NT2/D1 (cell line): ENCODE results near the gene LARGE2.

Experiments used
- DNase-seq: peaks from one replicate; pipeline ENCODE4 v3.0.0-alpha.2; 2011; ENCODE audit warnings: low read depth, low spot score
- H3K27me3 ChIP-seq: 2 replicates; pipeline ENCODE4 v1.6.0; 2011; ENCODE audit warnings: mild to moderate bottlenecking; ENCODE audit not compliant: insufficient read length, insufficient read depth
- H3K36me3 ChIP-seq: 2 replicates; pipeline ENCODE4 v1.6.1; 2011; ENCODE audit warnings: mild to moderate bottlenecking, low read length, mixed read lengths; ENCODE audit not compliant: insufficient read depth, insufficient read length
- H3K4me1 ChIP-seq: 2 replicates; pipeline ENCODE4 v1.5.1; 2011; ENCODE audit not compliant: insufficient read depth, insufficient read length
- H3K4me3 ChIP-seq: 2 replicates; pipeline ENCODE4 v1.5.1; 2011; ENCODE audit warnings: low read depth; ENCODE audit not compliant: insufficient read length
- H3K9ac ChIP-seq: 2 replicates; pipeline ENCODE4 v1.6.0; 2011; ENCODE audit warnings: low read depth; ENCODE audit not compliant: insufficient read length
- H3K9me3 ChIP-seq: 2 replicates; pipeline ENCODE4 v1.5.1; 2011; ENCODE audit warnings: mild to moderate bottlenecking, low read length; ENCODE audit not compliant: insufficient read depth
- SUZ12 ChIP-seq: IDR thresholded peaks from 2 replicates; pipeline ENCODE4 v1.6.1; 2011; ENCODE audit not compliant: insufficient read length, insufficient read depth; ENCODE audit errors: extremely low read depth
- YY1 ChIP-seq: IDR thresholded peaks from 2 replicates; pipeline ENCODE4 v1.6.1; 2011; ENCODE audit not compliant: insufficient read length, insufficient read depth
- ZNF274 ChIP-seq: IDR thresholded peaks from 2 replicates; pipeline ENCODE4 v1.6.1; 2011; ENCODE audit warnings: mild to moderate bottlenecking, low read depth, low read length

Gene LARGE2

DNA sequence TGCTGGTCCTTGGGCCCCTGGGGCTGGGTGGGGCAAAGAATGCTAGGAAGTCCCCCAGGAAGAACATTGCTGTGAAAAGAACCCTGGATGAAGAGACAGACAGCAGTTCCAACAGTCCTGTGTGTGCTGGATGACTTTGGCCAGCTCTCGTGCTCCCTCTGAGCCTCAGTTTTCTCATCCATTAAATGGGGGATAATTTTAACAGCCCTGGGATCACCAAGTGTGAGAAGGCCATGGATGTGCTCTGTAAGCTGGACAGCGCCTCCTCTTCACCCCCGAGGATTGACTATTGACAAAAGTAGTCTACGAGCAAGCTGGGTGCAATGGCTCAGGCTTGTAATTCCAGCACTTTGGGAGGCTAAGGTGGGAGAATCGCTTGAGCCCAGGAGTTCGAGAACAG is 2.5 kb downstream of the LARGE2 start:
- Histone ChIP-seq H3K4me1 (peaks cover 20% of the 10 kb centered on the region), H3K36me3 (peaks cover 24% of the 10 kb centered on the region), H3K9ac (no peak overlapping the region), H3K9me3 (no peaks in the 10 kb centered on the region), H3K4me3 (no peak overlapping the region), H3K27me3 (peaks cover 25% of the 10 kb centered on the region)
- DNase-seq, result no peak
- no peak for TF ChIP-seq SUZ12
- no peak for TF ChIP-seq ZNF274
- no peak for TF ChIP-seq YY1

DNA sequence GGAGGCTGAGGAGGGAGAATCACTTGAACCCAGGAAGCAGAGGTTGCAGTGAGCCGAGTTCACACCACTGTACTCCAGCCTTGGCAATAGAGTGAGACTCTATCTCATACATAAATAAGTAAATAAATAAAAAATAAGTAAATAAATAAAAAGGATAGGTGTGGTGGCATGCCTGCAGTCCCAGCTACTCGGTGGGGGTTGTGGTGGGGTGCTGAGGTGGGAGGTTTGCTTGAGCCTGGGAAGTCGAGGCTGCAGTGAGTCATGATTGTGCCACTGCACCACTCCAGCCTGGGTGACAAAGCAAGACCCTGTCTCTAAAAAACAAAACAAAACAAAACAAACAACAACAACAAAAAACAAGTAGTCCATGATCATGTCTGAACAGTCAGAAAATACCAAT is 3.1 kb downstream of the LARGE2 start:
- no peak for TF ChIP-seq YY1
- TF ChIP-seq ZNF274, result no peak
- TF ChIP-seq SUZ12, result no peak
- no peaks in the 10 kb centered on the region for H3K9me3 ChIP-seq
- peaks cover 29% of the 10 kb centered on the region for H3K36me3 ChIP-seq
- no peak for DNase-seq
- no peak overlapping the region for H3K4me3 ChIP-seq
- peaks cover 21% of the 10 kb centered on the region for H3K27me3 ChIP-seq
- H3K9ac ChIP-seq, result no peak overlapping the region
- peaks cover 17% of the 10 kb centered on the region for H3K4me1 ChIP-seq

DNA sequence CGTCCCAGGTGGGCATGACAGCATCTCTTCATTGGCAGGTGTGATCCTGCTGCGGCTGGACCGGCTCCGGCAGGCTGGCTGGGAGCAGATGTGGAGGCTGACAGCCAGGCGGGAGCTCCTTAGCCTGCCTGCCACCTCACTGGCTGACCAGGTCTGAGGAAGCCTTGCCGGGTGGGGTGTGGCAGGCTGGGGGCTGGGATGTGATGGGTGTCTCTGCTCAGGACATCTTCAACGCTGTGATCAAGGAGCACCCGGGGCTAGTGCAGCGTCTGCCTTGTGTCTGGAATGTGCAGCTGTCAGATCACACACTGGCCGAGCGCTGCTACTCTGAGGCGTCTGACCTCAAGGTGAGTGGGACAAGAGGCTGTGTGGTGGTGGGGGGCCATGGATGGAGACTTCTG is 3.5 kb downstream of the LARGE2 start:
- Histone ChIP-seq H3K9me3 (no peaks in the 10 kb centered on the region), H3K27me3 (peaks cover 17% of the 10 kb centered on the region), H3K9ac (no peak overlapping the region), H3K4me3 (no peak overlapping the region), H3K4me1 (peaks cover 15% of the 10 kb centered on the region), H3K36me3 (peaks cover 30% of the 10 kb centered on the region)
- TF ChIP-seq YY1 (no peak), ZNF274 (no peak), SUZ12 (no peak)
- no peak for DNase-seq

DNA sequence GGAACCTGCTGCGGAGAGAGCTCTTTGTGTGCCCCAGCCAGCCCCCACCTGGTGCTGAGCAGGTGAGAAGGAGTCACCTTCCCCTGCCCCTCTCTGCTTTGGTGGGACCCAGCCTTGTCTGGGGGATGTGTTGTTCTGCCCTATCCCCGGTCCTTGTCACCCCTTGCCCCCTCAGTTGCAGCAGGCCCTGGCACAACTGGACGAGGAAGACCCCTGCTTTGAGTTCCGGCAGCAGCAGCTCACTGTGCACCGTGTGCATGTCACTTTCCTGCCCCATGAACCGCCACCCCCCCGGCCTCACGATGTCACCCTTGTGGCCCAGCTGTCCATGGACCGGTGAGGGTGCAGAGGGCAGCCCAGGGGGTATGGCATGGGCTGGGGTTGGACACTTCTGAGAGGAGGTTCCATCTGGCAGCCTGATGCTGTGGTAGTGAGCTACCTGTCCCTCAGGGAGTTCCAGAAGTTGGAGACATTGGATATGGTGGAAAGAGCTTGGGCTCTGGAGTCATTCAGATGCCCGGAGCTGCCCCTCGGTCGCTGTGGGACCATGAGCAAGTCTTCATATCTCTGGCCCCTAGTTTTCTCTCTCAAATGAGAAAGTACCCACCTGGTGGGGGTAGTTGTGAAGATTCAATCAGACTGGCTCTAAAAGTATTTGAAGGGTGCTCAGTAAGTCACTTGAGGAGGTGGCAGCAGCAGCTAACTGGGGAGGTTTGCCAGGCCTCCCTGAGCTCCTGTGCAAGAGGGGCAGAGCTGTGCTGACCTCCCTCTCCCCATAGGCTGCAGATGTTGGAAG is 4.3 kb downstream of the LARGE2 start:
- H3K36me3 ChIP-seq, result peaks cover 32% of the 10 kb centered on the region
- peaks cover 11% of the 10 kb centered on the region for H3K4me1 ChIP-seq
- H3K9me3 ChIP-seq, result no peaks in the 10 kb centered on the region
- H3K4me3 ChIP-seq, result no peak overlapping the region
- TF ChIP-seq SUZ12 (no peak), YY1 (no peak), ZNF274 (no peak)
- DNase-seq, result no peak
- peaks cover 10% of the 10 kb centered on the region for H3K27me3 ChIP-seq
- no peak overlapping the region for H3K9ac ChIP-seq

DNA sequence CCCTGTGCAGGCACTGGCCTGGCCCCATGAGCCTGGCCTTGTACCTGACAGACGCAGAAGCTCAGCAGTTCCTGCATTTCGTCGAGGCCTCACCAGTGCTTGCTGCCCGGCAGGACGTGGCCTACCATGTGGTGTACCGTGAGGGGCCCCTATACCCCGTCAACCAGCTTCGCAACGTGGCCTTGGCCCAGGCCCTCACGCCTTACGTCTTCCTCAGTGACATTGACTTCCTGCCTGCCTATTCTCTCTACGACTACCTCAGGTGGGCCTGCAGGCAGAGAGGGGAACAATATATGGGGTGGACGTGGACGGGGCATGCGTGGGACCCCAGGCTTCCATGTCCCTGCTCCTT is 4.9 kb downstream of the LARGE2 start:
- Histone ChIP-seq H3K4me1 (peaks cover 11% of the 10 kb centered on the region), H3K4me3 (no peak overlapping the region), H3K36me3 (peaks cover 38% of the 10 kb centered on the region), H3K27me3 (peaks cover 8% of the 10 kb centered on the region), H3K9ac (no peak overlapping the region), H3K9me3 (no peaks in the 10 kb centered on the region)
- no peak for DNase-seq
- TF ChIP-seq SUZ12, result no peak
- TF ChIP-seq ZNF274, result no peak
- TF ChIP-seq YY1, result no peak

DNA sequence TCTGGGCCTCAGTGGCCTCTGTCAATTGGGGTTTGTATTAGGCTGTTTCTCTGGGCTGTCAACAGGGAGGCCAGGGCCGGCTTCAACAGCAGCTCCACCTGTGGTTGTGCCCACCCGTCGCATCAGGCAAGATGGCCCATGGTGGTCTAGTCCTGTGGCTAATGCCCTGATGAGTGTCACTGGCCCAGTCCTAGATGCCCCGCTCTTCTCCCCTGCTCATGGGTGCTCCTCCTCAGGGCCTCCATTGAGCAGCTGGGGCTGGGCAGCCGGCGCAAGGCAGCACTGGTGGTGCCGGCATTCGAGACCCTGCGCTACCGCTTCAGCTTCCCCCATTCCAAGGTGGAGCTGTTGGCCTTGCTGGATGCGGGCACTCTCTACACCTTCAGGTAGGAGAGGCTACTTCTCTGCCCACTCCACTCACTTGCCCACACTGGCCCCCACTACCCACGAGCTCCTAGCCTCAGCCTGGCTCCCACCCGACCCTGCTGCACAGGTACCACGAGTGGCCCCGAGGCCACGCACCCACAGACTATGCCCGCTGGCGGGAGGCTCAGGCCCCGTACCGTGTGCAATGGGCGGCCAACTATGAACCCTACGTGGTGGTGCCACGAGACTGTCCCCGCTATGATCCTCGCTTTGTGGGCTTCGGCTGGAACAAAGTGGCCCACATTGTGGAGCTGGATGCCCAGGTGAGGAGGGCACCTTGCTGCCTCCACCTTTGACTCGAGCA is 5.4 kb downstream of the LARGE2 start:
- TF ChIP-seq SUZ12, result no peak
- TF ChIP-seq ZNF274, result no peak
- Histone ChIP-seq H3K27me3 (peaks cover 7% of the 10 kb centered on the region), H3K9ac (no peak overlapping the region), H3K4me3 (no peak overlapping the region), H3K9me3 (no peaks in the 10 kb centered on the region), H3K4me1 (peaks cover 11% of the 10 kb centered on the region), H3K36me3 (peaks cover 42% of the 10 kb centered on the region)
- no peak for DNase-seq

DNA sequence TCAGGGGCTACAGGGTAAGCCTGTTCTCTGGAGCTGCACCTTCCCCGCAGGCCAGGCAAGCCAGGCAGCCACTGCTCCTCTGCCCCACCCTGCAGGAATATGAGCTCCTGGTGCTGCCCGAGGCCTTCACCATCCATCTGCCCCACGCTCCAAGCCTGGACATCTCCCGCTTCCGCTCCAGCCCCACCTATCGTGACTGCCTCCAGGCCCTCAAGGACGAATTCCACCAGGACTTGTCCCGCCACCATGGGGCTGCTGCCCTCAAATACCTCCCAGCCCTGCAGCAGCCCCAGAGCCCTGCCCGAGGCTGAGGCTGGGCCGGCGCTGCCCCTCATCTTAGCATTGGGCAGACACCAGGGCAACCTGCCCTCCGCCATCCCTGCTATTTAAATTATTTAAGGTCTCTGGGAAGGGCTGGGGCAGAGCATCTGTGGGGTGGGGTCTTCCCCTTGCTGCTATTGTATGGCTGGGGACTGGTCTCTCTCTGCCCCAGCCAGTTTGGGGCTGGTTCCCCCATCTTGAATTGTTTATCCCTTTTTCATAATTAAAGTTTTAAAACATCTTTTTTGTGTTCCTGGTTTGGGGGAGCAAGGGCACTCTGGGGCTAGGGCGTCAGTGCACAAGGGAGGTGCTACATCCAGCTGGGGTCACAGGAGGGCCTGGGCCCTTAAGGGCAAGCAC is 6.2 kb downstream of the LARGE2 start:
- TF ChIP-seq SUZ12, result no peak
- Histone ChIP-seq H3K36me3 (peaks cover 50% of the 10 kb centered on the region), H3K27me3 (no peaks in the 10 kb centered on the region), H3K9me3 (no peaks in the 10 kb centered on the region), H3K9ac (no peak overlapping the region), H3K4me1 (peaks cover 7% of the 10 kb centered on the region), H3K4me3 (no peak overlapping the region)
- DNase-seq, result no peak
